MG63 (cell line): ENCODE data around the gene PROX2. TPM values are rescaled to one million over a fixed set of nuclear protein-coding genes. Genes with fewer than 3 reads are reported as not detected.

Source experiments
- DNase-seq: peaks from one replicate; pipeline ENCODE4 v3.0.0-alpha.2; 2020
- H3K27me3 ChIP-seq: fragments of 250-450 bp; sonication (Bioruptor Pico); 2 replicates; pipeline ENCODE4 v1.5.1; 2020; ENCODE audit warnings: mild to moderate bottlenecking, moderate library complexity
- H3K36me3 ChIP-seq: fragments of 250-450 bp; sonication (Bioruptor Pico); 2 replicates; pipeline ENCODE4 v1.5.1; 2020; ENCODE audit warnings: mild to moderate bottlenecking, moderate library complexity
- H3K4me3 ChIP-seq: fragments of 250-450 bp; sonication (Bioruptor Pico); 2 replicates; pipeline ENCODE4 v1.5.1; 2020; ENCODE audit warnings: mild to moderate bottlenecking, moderate library complexity
- H3K9me3 ChIP-seq: fragments of 250-450 bp; sonication (Bioruptor Pico); 2 replicates; pipeline ENCODE4 v1.5.1; 2020; ENCODE audit warnings: mild to moderate bottlenecking, moderate library complexity
- total RNA-seq: library from RNA; depleted of rRNA; stranded (reverse); fragments of >200 nt; shearing (Covaris generic); gene quantifications from 2 replicates; pipeline ENCODE4 v1.2.3, GENCODE V29; 2014; ENCODE audit warnings: low replicate concordance

Gene PROX2
- total RNA-seq, 1 experiment from 2014 or later: not detected

DNA sequence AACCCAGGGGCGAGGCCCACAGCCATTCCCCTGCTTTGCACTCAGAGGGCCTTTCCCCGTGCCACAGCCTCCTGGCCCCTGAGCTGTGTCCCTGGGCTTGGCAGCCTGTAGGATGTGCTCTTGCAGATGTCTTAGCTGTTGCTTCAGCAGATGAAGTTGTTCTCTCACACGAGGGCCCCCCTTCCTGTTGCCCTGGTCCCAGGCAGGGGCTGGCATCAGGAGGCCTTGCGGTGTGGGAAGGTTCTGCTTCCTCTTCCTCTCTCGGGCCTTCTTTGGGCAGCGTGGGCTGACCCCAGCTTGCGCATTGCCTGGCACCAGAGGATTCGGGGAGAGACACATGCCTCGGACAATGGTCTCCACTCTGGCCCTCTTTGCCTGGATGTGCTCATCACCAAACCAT lies 12.7 kb downstream of the PROX2 start:
- H3K9me3 ChIP-seq: no peaks in the 10 kb centered on the region
- no peak overlapping the region for H3K4me3 ChIP-seq
- no peak for DNase-seq
- no peaks in the 10 kb centered on the region for H3K27me3 ChIP-seq
- H3K36me3 ChIP-seq: no peaks in the 10 kb centered on the region

DNA sequence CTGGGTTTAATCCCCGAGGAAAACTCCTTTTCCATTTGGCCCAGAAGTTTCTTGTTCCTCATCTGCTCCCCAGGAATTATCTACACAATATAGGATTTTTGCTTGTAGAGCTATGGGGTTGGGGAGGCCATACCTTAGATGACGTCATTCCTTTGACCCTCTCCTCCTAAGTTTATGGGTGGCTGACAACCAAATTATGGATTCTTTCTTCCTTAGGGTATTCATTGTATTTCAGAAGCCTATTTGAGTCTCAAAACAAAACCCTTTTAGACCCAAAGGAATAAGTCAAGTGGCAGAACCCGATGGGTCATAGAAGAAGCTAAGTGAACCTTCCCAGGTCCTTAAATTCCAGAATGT lies 14.2 kb downstream of the PROX2 start:
- Histone ChIP-seq H3K9me3 (no peaks in the 10 kb centered on the region), H3K36me3 (no peaks in the 10 kb centered on the region), H3K4me3 (no peak overlapping the region), H3K27me3 (no peaks in the 10 kb centered on the region)
- DNase-seq: no peak

DNA sequence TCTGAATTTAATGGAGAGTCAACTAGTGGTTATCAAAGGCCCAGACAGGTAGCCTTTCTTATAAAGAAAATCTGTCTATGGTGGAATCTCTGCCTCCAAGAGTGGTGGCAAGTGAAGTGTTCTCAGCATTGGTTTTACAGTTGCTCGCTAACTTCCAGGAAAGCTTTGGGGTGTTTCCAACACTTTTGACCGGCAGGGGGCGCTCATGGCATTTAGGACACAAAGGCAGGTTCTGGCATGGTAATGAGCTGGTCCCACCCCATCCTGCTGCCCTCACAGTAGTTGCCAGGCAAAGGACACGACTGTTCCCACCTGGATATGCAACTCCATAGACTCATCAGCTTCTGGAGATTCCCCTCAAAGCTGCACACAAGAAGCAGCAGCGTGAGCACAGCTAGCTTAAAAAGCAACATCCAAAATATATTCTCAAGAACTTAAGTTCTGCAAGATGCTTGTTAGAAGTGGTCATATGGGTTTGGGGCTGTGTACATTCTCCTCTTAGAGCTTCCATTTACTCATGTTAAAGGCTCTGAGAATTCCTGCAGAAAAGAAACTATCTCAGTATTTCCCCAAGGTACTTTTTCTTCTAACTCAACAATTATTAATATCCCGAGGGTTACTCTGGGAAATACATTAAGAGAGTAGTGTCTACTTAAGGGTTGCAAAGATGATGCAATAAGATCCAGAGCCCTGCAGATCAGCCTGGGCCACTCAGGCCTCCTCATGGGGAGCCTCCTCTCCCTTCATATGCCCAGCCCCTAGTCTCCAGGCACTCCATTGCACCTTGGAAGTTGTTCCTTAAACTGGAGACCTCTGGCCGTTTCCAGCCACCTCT lies 14.8 kb downstream of the PROX2 start:
- Histone ChIP-seq H3K4me3 (no peak overlapping the region), H3K36me3 (no peaks in the 10 kb centered on the region), H3K27me3 (no peaks in the 10 kb centered on the region), H3K9me3 (no peaks in the 10 kb centered on the region)
- peak; percentile 61 for DNase-seq

- no peaks in the 10 kb centered on the region for H3K9me3 ChIP-seq
- no peaks in the 10 kb centered on the region for H3K36me3 ChIP-seq
- H3K27me3 ChIP-seq: no peaks in the 10 kb centered on the region
- no peak overlapping the region for H3K4me3 ChIP-seq
- DNase-seq: no peak
Observed at GRCh38 chr14:74859757-74860552, 16.0 kb downstream of the PROX2 start.

- no peak for DNase-seq
- no peaks in the 10 kb centered on the region for H3K27me3 ChIP-seq
- H3K4me3 ChIP-seq: no peak overlapping the region
- no peaks in the 10 kb centered on the region for H3K36me3 ChIP-seq
- H3K9me3 ChIP-seq: no peaks in the 10 kb centered on the region
Observed at GRCh38 chr14:74858022-74858421, 17.9 kb downstream of the PROX2 start.

DNA sequence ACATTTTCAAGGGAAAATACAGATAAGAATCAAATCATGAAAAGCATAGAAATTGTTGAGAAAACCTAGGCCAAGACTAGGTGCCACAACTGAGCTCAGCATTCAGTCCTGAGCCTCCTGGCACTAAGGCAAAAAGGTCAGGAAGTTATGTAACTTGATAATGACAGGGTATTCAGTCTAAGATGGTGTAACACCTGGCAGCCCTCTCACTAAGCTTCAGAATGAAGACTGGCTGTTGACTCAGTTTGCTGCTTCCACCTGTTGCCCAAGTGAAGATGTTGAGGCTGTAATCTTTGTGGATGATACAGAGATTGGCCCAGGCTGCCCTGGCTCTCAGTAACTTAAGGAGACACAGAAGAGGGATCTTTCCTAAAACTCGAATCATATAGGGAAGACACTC lies 19.6 kb downstream of the PROX2 start:
- Histone ChIP-seq H3K4me3 (no peak overlapping the region), H3K9me3 (no peaks in the 10 kb centered on the region), H3K36me3 (no peaks in the 10 kb centered on the region), H3K27me3 (no peaks in the 10 kb centered on the region)
- no peak for DNase-seq

GRCh38 chr14:74855945-74856344 lies 20.0 kb downstream of the PROX2 start:
- no peaks in the 10 kb centered on the region for H3K9me3 ChIP-seq
- H3K27me3 ChIP-seq: no peaks in the 10 kb centered on the region
- no peak for DNase-seq
- no peaks in the 10 kb centered on the region for H3K36me3 ChIP-seq
- no peak overlapping the region for H3K4me3 ChIP-seq

GRCh38 chr14:74855021-74855420 lies 20.9 kb downstream of the PROX2 start:
- DNase-seq: no peak
- Histone ChIP-seq H3K9me3 (no peaks in the 10 kb centered on the region), H3K27me3 (no peaks in the 10 kb centered on the region), H3K4me3 (no peak overlapping the region), H3K36me3 (no peaks in the 10 kb centered on the region)

- Histone ChIP-seq H3K36me3 (no peaks in the 10 kb centered on the region), H3K9me3 (no peaks in the 10 kb centered on the region), H3K27me3 (no peaks in the 10 kb centered on the region), H3K4me3 (no peak overlapping the region)
- no peak for DNase-seq
Observed at GRCh38 chr14:74853581-74853980, 22.4 kb downstream of the PROX2 start.

GRCh38 chr14:74852922-74853530 lies 22.9 kb downstream of the PROX2 start:
- H3K36me3 ChIP-seq: no peaks in the 10 kb centered on the region
- H3K9me3 ChIP-seq: no peaks in the 10 kb centered on the region
- no peak overlapping the region for H3K4me3 ChIP-seq
- DNase-seq: peak; percentile 22
- H3K27me3 ChIP-seq: no peaks in the 10 kb centered on the region

DNA sequence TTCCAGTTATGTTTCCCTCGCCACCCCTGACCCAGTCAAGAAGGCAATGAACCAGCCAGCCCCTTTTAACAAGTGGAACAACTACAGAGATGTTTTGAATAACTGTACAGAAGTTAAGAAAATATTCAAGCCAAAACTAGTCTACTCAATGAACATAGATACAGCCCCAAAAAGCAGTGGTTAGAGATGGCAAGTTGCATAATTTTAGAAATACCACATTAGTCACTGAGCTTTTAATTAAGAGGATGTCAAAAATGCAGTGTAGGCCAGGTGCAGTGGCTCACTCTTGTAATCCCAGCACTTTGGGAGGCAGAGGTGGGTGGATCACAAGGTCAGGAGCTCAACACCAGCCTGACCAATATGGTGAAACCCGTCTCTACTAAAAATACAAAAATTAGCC lies 27.2 kb downstream of the PROX2 start:
- H3K9me3 ChIP-seq: no peaks in the 10 kb centered on the region
- DNase-seq: no peak

GRCh38 chr14:74846968-74847665 lies 28.8 kb downstream of the PROX2 start:
- H3K27me3 ChIP-seq: no peaks in the 10 kb centered on the region
- no peaks in the 10 kb centered on the region for H3K36me3 ChIP-seq
- no peak for DNase-seq
- no peaks in the 10 kb centered on the region for H3K9me3 ChIP-seq
- H3K4me3 ChIP-seq: no peak overlapping the region

More for the DNA sequence above, 27.2 kb downstream of the PROX2 start:
- no peak overlapping the region for H3K4me3 ChIP-seq
- no peaks in the 10 kb centered on the region for H3K27me3 ChIP-seq
- no peaks in the 10 kb centered on the region for H3K36me3 ChIP-seq

GRCh38 chr14:74846168-74846567 lies 29.8 kb downstream of the PROX2 start:
- H3K27me3 ChIP-seq: no peaks in the 10 kb centered on the region
- DNase-seq: no peak
- no peaks in the 10 kb centered on the region for H3K36me3 ChIP-seq
- no peaks in the 10 kb centered on the region for H3K9me3 ChIP-seq
- H3K4me3 ChIP-seq: no peak overlapping the region

- DNase-seq: no peak
- no peaks in the 10 kb centered on the region for H3K9me3 ChIP-seq
- no peaks in the 10 kb centered on the region for H3K36me3 ChIP-seq
- no peaks in the 10 kb centered on the region for H3K27me3 ChIP-seq
- no peak overlapping the region for H3K4me3 ChIP-seq
Observed at GRCh38 chr14:74843653-74844052, 32.3 kb downstream of the PROX2 start.

GRCh38 chr14:74841230-74842207 lies 34.4 kb downstream of the PROX2 start:
- H3K4me3 ChIP-seq: no peak overlapping the region
- H3K36me3 ChIP-seq: no peaks in the 10 kb centered on the region
- H3K9me3 ChIP-seq: no peaks in the 10 kb centered on the region
- DNase-seq: no peak
- no peaks in the 10 kb centered on the region for H3K27me3 ChIP-seq

DNA sequence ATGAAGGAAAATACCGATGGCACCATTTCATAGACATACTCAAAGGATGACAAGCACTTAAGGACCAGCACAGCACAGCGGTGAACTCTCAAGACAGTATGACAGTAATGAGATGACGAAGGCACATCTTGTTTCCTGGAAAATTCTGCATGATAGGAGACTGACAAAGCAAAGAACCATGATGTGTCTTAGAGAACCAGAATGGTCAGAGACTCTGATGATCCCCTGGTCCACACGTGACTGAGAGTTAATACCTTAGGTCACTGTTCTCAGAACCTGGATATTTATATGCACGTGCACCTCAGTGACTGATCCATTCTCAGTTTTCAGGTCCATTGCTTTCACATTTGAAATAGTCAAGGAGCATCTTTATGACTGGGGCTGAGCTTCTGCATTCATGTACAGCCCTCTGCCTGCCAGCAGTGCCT lies 35.3 kb downstream of the PROX2 start:
- H3K4me3 ChIP-seq: no peak overlapping the region
- H3K9me3 ChIP-seq: no peaks in the 10 kb centered on the region
- DNase-seq: no peak
- no peaks in the 10 kb centered on the region for H3K27me3 ChIP-seq
- no peaks in the 10 kb centered on the region for H3K36me3 ChIP-seq
